Right renal pelvis (tissue), 4 donors: ENCODE data around the gene PAK5. TPM values are rescaled to one million over a fixed set of nuclear protein-coding genes. Genes with fewer than 3 reads are reported as not detected.

Experiments used
- DNase-seq, 4 donors: peaks; one replicate each; pipeline ENCODE4 v3.0.0-alpha.2; 2013; ENCODE audit warnings: low read depth in 4 of 4, low spot score in 3 of 4, missing footprints in 1 of 4
- polyA plus RNA-seq, 4 donors: library from polyadenylated mRNA; unstranded; fragments of 120-200 nt; gene quantifications; one replicate each; pipeline ENCODE4 v1.2.1, GENCODE V29; 2013; ENCODE audit not compliant: insufficient read length in 4 of 4

The PAK5 gene
- polyA plus RNA-seq, 4 donors = 0.48 to 0.60 (median 0.53) TPM

DNA sequence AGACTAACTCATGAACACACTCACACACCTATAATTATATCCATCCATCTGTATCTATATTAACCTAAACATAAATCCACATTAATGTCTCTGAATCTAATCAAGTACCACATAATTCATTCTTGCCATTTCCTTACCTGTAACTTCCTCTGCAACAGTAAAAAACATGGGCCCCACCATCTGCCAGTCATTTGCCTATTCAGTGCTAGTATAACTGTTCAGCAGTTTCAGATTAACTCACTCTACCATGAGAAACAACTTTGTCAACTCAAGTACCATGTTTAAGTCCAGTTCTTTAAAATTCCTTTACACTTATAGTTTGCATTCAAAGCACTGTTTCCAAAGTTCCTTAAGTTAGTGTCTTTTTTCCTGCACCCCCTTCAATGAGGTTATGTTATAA, 255.7 kb downstream of the PAK5 start:
- DNase-seq = no peak

DNA sequence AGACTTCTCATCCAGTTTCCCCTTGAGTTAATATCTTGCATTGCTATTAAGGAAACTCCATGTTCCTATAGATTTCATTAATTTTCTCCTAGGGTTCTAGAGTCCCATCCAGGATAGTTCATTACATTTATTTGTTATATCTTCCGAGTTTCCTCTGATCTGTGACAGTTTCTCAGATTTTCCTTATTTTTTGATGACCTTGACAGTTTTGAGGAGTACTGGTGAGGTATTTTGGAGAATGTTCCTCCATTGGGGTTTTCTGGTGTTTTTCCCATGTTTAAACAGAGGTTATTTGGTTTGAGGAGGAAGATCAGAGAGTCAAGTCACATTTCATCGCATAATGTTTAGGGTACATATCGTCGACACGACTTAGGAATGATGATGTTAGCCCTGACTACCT, 256.7 kb downstream of the PAK5 start:
- DNase-seq = no peak

DNA sequence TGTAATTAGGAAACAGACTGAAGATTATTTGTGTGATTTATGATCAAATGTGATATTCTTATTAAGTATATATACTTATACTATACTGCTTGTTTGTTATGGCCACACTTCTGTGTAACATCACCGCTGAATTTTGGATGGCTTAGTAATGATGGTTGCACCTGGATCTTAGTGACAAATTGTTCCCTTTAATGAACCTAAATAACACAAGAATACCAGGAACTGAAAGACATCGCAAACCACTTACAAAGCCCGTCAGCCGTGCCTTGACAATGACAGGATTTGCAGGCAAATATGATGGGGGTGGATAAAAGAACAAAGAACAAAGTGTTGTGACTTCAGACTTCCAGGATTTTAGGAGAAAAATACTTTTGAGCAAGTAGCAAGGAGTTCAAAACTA, 257.4 kb downstream of the PAK5 start:
- no peak for DNase-seq

DNA sequence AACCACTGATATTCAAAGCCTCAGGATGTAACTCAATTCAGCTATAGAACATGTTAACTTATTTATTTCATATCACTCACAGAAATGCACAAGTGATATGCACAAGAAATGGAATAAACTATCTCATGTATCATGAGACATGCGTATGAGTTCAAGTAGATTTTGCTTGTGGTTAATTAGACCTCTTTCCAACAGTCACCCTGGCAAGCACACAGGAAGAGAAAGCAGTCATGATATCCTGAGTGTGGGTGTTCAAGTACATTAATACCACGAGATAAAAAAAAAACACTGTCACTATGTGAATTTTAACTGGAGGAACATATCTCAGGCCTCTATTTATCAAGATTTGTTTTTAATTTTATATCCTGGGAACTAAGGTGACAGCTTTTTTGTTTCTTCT, 260.3 kb downstream of the PAK5 start:
- no peak for DNase-seq

DNA sequence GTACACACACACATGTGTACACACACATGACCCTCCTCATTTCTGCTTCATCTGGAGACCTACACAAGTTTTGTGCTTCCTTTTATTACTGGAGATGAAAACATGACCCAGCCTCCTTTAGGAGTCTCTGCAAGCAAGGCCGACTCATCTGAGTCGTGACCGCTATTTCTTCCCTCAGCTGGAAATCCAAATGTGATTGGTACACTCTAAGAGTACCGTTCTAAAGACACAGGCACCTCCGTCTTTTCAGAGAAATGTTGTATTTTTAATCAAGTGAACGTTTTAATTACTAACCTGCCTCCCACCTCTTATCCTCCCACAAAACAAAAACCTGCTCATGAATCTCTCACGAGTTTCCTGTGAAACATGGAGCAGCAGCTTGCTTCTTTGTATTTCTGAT, 261.5 kb downstream of the PAK5 start:
- DNase-seq = no peak

DNA sequence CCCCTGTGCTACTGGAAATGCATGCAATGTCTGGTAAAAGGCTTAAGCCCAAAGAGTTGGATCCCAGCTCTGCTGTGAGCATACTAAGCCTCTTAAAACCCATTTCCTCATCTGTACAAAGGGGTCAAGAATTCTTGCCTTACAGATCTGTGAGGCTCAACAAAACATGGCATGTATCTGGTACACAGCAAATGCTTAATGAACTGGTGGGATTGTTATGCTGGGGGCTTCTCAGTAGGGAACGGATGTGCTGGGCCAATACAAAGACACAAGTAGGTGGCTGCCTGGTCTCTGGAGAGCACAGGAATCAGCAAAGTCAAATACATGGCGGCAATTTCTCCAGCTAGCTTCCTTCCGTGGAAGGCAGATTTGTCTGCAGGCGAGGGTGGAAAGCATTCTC, 262.2 kb downstream of the PAK5 start:
- no peak for DNase-seq

DNA sequence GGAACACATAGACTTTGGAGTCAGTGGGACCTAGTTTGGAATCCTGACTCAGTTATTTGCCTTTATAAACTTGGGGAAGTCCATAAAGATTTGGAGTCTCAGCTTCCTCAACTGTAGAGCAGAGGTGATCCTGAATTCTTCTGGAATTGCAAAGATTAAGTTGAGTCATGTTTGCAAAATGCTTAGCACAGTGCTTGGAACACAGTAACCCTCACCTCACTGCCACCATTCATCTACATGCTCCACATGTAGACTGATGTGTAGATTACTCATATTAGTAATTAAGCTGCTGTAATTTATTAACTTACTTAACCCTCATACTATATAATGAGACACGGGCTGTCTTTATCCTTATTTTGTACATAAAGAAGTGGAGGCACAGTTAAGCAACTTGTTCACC, 263.0 kb downstream of the PAK5 start:
- no peak for DNase-seq

DNA sequence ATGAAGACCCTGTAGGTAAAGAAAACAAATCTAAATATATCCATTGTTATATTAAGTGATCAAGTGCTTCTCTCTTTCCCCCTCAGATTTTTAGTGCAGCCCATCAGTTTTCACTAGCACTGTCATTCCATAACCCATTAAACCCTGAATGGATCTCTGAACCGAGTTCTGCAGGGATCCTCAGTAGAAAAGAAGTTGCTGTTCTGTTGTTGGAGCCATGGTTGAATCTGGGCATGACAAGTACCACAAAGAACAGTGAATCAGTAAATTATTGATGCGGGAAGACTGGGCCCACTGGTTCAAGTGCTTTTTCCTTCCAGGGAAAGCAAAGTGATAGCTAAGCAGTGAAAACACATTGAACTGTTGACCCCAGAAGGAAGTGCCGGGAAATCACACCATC, 264.1 kb downstream of the PAK5 start:
- DNase-seq = no peak

DNA sequence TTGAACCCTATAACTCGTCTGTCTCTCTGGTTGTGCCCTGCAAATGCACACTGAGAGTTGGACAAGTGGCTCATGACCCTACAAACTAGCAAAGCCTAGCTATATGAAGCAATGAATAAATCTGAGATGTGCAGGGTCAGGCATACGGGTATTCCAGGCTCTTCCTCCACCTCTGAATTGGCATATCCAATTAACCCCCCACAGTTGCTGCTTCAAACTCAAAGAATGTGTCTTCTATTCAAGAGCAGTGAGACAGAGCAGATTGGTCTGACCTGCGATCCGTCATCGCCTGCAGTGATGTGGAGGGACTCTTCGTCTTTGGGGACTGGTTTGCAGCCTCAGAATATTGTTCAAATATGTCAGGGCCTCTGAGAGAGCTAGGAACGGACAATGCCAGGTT, 264.7 kb downstream of the PAK5 start:
- DNase-seq = peak in 1 of 4 donors; percentile 2

DNA sequence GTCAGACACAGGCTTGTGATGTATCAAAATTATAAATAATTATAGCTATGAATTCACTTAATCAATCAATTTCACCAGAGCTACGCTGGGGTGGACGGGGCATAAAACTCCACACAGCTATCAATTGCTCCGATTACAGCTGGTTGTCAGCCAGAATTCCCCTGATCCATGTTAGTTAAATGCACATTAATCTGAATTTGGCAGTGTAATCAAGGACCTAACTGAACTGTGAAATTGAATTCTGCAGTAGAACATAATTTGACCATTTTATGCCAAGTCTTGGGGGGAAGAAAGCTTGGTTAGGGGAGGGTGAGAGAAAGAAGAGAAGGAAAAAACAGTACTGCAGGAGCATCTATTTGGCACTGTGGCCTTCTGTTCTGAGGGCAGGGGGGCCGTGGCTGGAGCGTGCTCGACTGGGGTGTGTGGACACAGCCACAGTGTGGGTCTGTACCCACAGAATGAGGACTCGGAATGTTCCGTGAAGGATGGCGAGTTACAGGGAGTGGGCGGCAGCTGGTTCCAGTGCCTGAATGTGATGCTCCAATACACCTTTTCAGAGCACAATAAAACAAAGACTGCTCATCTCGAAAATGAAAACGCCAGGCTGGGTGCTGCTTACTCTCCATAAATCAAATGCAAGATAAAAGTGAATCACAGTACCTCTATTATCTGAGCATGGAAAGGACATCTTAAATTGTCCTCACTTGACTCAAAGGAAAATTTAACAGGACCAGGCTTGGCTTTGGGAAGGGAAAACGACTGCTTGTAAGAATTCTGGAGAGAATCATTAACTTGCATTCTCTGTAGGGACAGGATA, 265.3 kb downstream of the PAK5 start:
- DNase-seq = peak in 1 of 4 donors; percentile 24

DNA sequence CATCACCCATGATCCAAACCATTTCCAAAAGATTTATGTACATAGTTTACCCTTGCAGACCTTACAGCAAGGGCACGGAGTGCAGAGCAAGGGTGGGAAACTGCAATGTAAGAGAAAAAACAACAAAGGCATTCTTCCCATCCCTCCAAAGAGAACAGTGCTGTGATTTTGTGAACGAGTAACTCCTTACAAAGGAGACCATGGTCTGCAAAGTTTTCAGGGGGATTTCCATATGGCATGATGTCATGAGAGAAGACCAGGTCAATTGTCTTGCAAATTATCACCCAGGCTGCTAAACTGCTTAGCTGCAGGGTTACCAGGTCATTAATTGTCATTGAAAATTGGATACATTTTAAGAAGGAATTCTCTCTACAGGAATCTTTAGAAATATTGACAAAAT, 266.2 kb downstream of the PAK5 start:
- peak in 1 of 4 donors; percentile 3 for DNase-seq

DNA sequence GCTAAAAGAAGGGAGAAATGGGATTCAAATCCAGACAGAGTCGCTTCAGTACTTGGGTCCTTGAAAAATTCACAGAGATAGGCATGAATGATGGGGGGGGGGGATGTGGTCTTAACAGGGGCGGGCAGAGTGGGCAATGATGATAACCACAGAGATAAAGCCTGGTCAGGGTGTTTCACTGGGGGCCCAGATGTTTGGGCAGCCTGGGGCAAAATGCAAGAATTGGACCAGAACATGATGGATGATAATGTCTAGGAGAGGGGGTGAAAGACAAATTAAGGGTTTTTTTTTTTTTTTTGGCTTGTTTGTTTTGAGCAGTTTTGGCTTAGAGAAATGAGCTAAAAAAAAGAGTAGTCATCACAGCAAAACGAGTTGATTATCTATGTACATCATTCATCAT, 267.1 kb downstream of the PAK5 start:
- DNase-seq = no peak

DNA sequence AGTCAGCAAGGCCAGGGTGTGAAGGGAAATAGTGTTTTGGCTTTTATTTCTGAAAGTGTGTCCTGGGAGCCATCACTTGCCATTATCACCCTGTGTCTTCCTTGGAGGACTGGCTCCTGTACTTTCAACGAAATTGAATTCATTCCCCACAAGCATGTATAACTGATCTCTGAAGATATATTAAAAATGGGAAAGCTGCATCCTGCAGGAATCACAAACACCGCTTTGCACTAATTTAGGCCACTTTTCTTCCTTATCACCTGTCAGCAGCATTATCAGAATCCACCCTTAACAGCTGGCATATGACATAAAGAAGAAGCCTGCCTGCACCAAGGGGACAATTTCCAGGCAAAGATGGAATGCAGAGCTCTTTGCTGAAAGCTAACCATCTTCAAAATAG, 268.3 kb downstream of the PAK5 start:
- no peak for DNase-seq

DNA sequence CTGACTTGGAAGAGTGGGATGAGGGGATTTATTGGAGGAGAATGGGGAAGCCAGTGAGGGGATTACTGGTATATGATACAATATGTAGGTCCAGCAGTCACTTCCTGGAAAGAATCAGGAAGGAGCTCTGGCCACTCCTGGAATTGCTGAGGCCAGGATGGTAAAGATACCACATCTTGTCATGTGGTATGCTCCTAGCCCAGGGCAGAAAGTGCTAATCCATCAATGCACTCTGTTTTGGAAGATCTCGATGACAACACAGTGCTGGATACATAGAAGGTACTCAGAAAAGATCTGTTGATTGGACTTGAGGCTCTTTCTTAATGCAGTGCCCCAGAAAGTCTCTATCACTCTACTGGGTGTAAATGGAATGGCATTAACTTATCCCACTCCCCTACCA, 271.9 kb downstream of the PAK5 start:
- DNase-seq = no peak

DNA sequence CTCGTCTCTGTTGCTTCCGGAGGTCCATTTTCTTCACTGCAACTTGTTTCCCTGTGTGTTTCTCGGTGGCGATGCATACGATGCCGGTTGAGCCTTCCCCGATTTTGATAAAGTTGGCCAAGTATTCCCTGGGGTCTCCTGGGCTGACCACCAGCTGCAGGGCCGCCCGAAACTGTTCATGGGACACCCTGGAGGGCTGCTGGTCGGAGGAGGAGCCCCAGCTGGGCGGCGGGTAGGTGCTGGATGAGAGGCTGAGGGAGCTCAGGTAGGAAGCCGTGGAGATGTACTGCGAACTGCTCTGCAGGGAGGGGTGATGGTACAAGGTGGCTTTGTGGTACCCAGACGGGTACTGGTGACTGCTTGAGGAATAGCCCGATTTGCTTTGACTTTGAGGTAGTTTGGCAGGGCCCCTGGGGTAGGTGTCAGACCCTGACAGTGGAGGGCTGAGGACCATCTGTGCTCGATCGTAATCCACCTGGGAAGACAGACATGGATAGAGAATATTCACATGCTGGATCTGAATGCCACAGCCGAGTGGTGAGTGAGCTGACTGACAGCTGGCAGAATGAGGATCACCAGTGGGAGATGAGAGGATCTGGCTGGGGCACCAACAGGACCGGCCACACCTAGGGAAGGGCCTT, 272.8 kb downstream of the PAK5 start:
- DNase-seq = no peak

DNA sequence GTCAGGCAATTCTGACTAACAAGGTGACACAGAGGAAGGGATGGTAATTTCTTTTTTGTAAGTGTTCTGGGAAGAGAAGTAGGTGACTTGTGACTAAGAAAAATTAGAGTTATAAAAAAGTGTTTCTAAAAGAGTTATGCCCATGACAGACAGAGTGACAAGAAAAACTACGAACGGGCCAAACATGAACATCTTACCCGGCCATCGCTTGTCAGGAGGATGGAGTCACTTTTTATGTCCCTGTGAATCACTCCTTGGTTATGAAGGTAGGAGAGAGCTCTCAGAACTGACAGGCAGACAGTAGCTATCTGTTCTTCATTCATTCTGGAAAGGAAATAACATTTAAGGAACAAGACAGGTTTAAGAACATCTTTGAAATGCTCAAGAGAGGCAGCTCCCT, 281.5 kb downstream of the PAK5 start:
- DNase-seq = no peak

DNA sequence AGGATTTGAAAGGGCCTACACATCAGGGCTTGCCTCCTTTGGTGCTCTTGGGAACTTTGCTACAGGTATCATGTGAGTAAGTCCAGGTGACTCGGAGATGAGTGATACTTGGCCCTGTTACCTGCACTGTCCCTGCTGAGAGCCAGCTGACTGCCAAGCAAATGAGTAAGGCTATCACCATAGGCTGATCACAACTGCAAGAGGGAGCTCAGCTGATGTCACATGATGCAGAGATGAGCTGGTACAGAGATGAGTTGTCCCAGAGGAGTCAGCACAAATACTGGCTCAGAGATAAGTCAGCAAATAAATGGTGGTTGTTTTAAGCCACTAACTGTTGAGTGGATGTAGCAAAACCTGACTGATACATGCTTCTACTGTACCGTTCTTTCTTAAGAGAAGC, 283.1 kb downstream of the PAK5 start:
- no peak for DNase-seq

DNA sequence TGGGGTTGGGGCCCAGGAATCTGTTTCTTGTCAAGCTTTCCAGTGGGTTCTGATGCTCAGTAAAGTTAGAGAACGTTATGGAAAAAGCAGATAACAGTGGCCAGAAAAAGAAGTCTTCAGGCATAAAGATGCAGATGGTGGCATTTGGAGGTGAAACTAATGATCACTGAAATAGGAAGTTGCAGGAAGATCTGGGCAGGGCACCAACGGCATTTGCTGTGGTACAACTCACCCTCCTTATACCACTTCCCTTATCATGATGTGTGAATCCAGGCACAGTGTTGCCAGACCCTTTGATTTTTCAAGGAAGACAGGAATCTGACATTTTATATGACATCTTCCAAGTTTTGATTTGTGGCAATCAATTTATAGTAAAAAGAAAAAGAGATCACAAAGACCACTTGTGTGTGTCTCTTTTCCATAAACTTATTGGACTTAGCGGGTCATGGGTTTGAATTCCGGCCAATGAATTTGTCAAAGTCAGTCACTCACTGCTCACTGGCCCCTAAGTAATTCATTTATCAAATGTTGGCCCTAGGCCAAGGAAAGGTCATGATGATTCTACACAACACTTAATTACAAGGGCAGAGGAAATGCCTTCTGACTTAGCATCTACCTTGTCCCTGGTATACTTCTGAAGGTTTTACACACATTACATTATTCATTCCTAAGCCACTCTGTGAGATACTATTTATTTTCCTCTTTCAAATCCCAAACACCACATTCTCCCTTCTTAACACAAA, 286.9 kb downstream of the PAK5 start:
- DNase-seq = no peak

DNA sequence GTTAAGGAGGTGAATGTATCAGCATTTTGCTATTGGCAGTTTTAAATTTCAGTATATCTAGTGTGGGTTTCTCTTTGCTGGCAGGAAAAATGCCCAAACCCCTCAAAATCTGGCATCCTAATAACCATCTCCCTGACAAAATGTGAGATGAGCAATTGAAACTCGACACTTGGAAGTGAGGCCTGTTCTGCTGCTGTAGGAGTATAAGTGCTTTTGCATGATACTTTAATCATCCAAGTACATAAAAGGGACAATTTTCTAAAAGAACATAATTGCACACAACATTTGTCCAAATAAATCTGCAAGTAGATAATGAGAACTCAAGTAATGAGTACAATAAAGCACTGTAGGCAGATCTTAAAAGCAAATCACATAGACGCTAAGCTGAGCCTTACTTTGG, 288.0 kb downstream of the PAK5 start:
- DNase-seq = no peak

DNA sequence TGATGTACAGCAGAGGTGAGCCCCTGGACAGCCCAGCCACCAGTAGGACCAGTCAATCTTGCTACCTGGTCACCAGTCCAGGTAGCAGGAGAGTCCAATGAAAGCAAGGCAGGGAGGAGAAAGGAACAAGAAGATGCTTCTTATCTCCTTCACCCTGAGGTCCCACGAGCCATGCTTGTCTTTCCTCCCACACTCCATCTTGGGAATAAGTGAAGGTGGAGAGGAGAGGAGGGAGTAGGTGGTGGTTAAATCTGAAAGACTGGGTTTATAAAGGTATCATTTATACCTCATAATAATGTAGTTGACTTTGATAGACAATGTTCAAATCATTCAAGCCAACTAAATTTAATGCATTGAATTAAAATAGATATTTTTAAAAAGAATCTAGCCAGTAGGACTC, 288.6 kb downstream of the PAK5 start:
- no peak for DNase-seq

DNA sequence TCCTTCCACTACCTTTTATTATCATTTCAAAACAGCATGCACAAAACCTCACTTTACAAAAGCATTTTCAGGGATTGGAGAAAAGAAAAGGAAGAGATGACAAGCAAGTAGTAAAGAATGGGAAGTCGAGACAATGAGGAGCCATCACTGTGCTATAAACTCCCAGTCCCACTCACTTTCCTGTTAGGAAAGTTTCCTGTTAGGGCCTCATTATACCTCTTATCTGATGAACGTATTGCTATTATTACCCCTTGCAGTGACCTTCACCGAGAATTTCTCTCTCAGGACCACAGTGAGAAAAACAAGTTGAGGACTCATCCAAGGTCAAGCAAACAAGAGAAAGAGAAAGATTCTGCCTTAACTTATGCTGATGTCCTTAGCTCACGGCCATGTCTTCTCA, 295.7 kb downstream of the PAK5 start:
- no peak for DNase-seq

DNA sequence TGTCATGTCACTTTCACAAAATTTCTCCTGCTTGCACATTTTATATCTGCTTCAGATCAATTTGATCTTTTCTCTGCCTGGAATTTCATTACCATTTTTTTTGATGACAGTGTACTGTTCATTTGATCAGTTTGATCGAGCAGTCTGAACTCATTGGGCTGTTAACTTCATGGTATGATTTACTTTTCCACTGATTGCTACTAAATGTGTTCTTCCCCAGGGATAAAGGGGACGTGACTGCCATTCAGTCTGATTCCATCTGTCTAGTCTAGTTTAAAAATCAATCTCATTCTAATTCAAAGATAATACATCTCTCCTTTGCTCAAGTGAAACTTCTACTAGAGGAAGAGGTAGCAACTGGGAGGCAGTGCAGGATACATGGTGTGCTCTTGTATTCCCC, 303.4 kb downstream of the PAK5 start:
- DNase-seq = no peak
